Fibroblast of upper back skin (primary cell): ENCODE measurements around the gene SHFL.

Experiments used
- DNase-seq: peaks from one replicate; pipeline ENCODE4 v3.0.0-alpha.2; 2013

Gene SHFL

GRCh38 chr19:10135551-10136334 lies 49.6 kb downstream of the SHFL start:
- no peak for DNase-seq

GRCh38 chr19:10136936-10137335 lies 50.8 kb downstream of the SHFL start:
- DNase-seq = no peak

DNA sequence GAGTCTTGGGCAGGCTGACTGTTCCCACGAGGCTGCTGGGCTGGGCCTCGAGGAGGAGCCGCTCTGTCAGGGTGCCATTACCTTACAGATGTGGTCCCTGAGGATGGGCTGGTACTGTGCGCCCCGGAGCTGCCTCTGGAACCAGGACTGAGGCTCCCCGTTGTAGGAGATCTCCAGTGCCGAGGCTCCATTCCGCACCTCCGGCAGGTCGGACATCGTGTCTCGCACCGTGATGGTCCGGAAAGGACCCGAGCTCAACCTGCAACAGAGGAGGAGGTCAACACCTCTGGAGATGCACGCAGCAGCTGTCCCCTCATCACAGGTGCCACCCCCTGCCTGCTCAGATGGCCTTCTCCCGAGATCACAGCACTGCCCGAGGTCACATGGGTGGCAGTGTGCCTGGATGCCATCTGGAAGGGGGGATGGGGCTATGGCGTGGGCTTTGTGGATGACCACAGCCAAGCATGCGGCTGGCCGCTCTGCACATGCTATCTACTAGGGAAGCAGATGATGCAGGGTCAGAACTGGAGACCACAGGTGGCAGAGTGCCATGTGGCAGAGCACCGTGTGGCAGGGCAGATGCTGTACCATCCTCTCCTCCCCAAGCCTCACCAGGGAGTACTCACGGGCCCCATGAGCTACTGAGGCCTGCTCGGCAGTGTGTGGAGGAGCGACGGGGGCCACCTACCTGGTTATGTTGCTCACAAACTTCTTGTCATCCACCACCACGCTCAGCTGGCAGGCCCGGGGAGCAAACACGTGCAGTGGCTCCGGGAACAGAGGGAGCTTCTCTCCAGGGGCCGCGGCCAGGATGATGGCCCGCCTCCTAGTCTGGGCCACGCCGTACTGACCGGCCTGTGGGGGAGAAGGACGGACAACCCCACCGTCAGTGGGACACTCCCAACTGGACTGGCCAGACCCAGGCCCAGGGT lies 51.9 kb downstream of the SHFL start:
- no peak for DNase-seq

- no peak for DNase-seq
Observed at GRCh38 chr19:10138879-10139795, 53.0 kb downstream of the SHFL start.

- DNase-seq = no peak
Observed at GRCh38 chr19:10139952-10140351, 53.8 kb downstream of the SHFL start.

GRCh38 chr19:10141479-10141878 lies 55.4 kb downstream of the SHFL start:
- no peak for DNase-seq

- DNase-seq = no peak
Observed at GRCh38 chr19:10141973-10142372, 55.9 kb downstream of the SHFL start.
